Activated CD8-positive, alpha-beta T cell treated with anti-CD3 and anti-CD28 coated beads for 36 hours (primary cell): Measurements from ENCODE around the gene RAPGEF1. TPM values are rescaled to one million over a fixed set of nuclear protein-coding genes. Genes with fewer than 3 reads are reported as not detected.

Source experiments
- ATAC-seq: fragments of 200-7000 bp; cut with Tn5 transposase; one replicate; pipeline ENCODE4 v1.10.0; 2021; ENCODE audit warnings: mild to moderate bottlenecking, moderate library complexity
- CTCF ChIA-PET: fragments of 350-600 bp; sonication (Branson Sonifier 250); formaldehyde crosslinking; loops from one replicate; lab custom pipeline; 2021; ENCODE audit warnings: antibody characterized with exemption; lab: Charles Lee
- POLR2A ChIA-PET: fragments of 350-600 bp; sonication (Branson Sonifier 250); formaldehyde crosslinking; loops from one replicate; lab custom pipeline; 2021; ENCODE audit warnings: antibody characterized with exemption; lab: Charles Lee
- DNase-seq: peaks from one replicate; pipeline ENCODE4 v3.0.0-alpha.2; 2020
- H3K27ac Mint-ChIP-seq: one replicate; pipeline ENCODE4 v1.8.0; 2021; ENCODE audit warnings: mild to moderate bottlenecking, mixed read lengths
- H3K27me3 Mint-ChIP-seq: one replicate; pipeline ENCODE4 v1.8.0; 2021; ENCODE audit warnings: mixed read lengths
- H3K36me3 Mint-ChIP-seq: one replicate; pipeline ENCODE4 v1.8.0; 2021; ENCODE audit warnings: low read depth, mixed read lengths
- H3K4me1 Mint-ChIP-seq: one replicate; pipeline ENCODE4 v1.8.0; 2021; ENCODE audit warnings: low read depth, mixed read lengths
- H3K4me3 Mint-ChIP-seq: one replicate; pipeline ENCODE4 v1.8.0; 2021; ENCODE audit warnings: mild to moderate bottlenecking, moderate library complexity, mixed read lengths
- H3K9me3 Mint-ChIP-seq: one replicate; pipeline ENCODE4 v1.8.0; 2021; ENCODE audit warnings: mixed read lengths
- CTCF ChIP-seq: fragments of 200-600 bp; IDR thresholded peaks from one replicate; pipeline ENCODE4 v1.8.0; 2022; ENCODE audit warnings: antibody characterized with exemption, mild to moderate bottlenecking
- intact Hi-C: fragments of 100-400 bp; cut with micrococcal nuclease; formaldehyde crosslinking; loops from one replicate; pipeline ENCODE4 v1.10.0; 2022
- total RNA-seq, 2 experiments: library from RNA; stranded (reverse); gene quantifications; one replicate each; pipeline ENCODE4 v1.2.3, GENCODE V29; 2021

RAPGEF1 gene
- total RNA-seq, 2 experiments from 2014 or later, result 84.5 to 85.2 TPM

- intact Hi-C loops, result no loop called here
- no peaks in the 10 kb centered on the region for H3K9me3 Mint-ChIP-seq
- H3K4me1 Mint-ChIP-seq, result peaks cover 55% of the 10 kb centered on the region
- H3K27me3 Mint-ChIP-seq, result no peaks in the 10 kb centered on the region
- no peak for TF ChIP-seq CTCF
- ATAC-seq (no peak), DNase-seq (no peak)
- ChIA-PET POLR2A (interaction anchor here (1.5 kb wide), 1 partner anchor 92 kb away, joined by 3 read pairs; no protein-coding TSS in a partner anchor), CTCF (interaction anchor here (2.6 kb wide), 1 partner anchor 49 kb away, joined by 9 read pairs; no protein-coding TSS in a partner anchor)
- H3K4me3 Mint-ChIP-seq, result no peak overlapping the region
- H3K27ac Mint-ChIP-seq, result peak overlapping the region; percentile 78
- H3K36me3 Mint-ChIP-seq, result peaks cover 41% of the 10 kb centered on the region
Measured at GRCh38 chr9:131640438-131641137, 99.3 kb downstream of the RAPGEF1 start.

GRCh38 chr9:131639769-131640437 is 100.0 kb downstream of the RAPGEF1 start:
- no peak for TF ChIP-seq CTCF
- ATAC-seq (no peak), DNase-seq (no peak)
- ChIA-PET POLR2A (interaction anchor here (1.2 to 1.5 kb wide), 2 partner anchors 92 to 100 kb away, joined by 3 read pairs; no protein-coding TSS in a partner anchor), CTCF (interaction anchor here (0.8 to 1.2 kb wide), 3 partner anchors 48 to 100 kb away, joined by 3 to 4 read pairs (median 3); partner anchors contain the start of gene RAPGEF1)
- Mint-ChIP-seq H3K9me3 (no peaks in the 10 kb centered on the region), H3K27me3 (no peaks in the 10 kb centered on the region), H3K27ac (no peak overlapping the region), H3K4me1 (peaks cover 55% of the 10 kb centered on the region), H3K4me3 (no peak overlapping the region), H3K36me3 (peaks cover 46% of the 10 kb centered on the region)
- intact Hi-C loops, result no loop called here

GRCh38 chr9:131636593-131636992 is 103.3 kb downstream of the RAPGEF1 start:
- H3K36me3 Mint-ChIP-seq, result peaks cover 42% of the 10 kb centered on the region
- no peak overlapping the region for H3K4me3 Mint-ChIP-seq
- H3K27me3 Mint-ChIP-seq, result no peaks in the 10 kb centered on the region
- H3K9me3 Mint-ChIP-seq, result no peaks in the 10 kb centered on the region
- ChIA-PET POLR2A (interaction anchor here (1.0 to 3.0 kb wide), 2 partner anchors 9 to 92 kb away, joined by 4 to 15 read pairs; no protein-coding TSS in a partner anchor), CTCF (interaction anchor here (1.1 to 1.7 kb wide), 4 partner anchors 20 to 119 kb away, joined by 3 to 15 read pairs (median 4); partner anchors contain the start of gene RAPGEF1)
- H3K4me1 Mint-ChIP-seq, result peaks cover 27% of the 10 kb centered on the region
- TF ChIP-seq CTCF, result no peak
- DNase-seq (no peak), ATAC-seq (no peak)
- peak overlapping the region; percentile 88 for H3K27ac Mint-ChIP-seq
- intact Hi-C loops, result no loop called here

GRCh38 chr9:131635892-131636291 is 104.0 kb downstream of the RAPGEF1 start:
- H3K36me3 Mint-ChIP-seq, result peaks cover 42% of the 10 kb centered on the region
- intact Hi-C loops, result no loop called here
- POLR2A ChIA-PET, result interaction anchor here (0.6 to 3.0 kb wide), 10 partner anchors 10 to 711 kb away, joined by 3 to 15 read pairs (median 4); no protein-coding TSS in a partner anchor

More at GRCh38 chr9:131635892-131636291, 104.0 kb downstream of the RAPGEF1 start:
- no peak for TF ChIP-seq CTCF
- H3K4me3 Mint-ChIP-seq, result no peak overlapping the region
- no peak for ATAC-seq
- peaks cover 27% of the 10 kb centered on the region for H3K4me1 Mint-ChIP-seq
- no peaks in the 10 kb centered on the region for H3K9me3 Mint-ChIP-seq
- peak overlapping the region; percentile 88 for H3K27ac Mint-ChIP-seq
- CTCF ChIA-PET, result interaction anchor here (1.1 to 1.7 kb wide), 4 partner anchors 21 to 119 kb away, joined by 3 to 15 read pairs (median 4); partner anchors contain the start of gene RAPGEF1
- DNase-seq, result no peak
- H3K27me3 Mint-ChIP-seq, result no peaks in the 10 kb centered on the region
